ENCODE data around the gene RAD51B. TPM values are rescaled to one million over a fixed set of nuclear protein-coding genes. Genes with fewer than 3 reads are reported as not detected.

RAD51B gene
- total RNA-seq, 5 donors from 2014 or later (not counting 1 experiment from before 2014, with no cell fraction given), result 25.4 to 47.9 (median 30.0) TPM

DNA sequence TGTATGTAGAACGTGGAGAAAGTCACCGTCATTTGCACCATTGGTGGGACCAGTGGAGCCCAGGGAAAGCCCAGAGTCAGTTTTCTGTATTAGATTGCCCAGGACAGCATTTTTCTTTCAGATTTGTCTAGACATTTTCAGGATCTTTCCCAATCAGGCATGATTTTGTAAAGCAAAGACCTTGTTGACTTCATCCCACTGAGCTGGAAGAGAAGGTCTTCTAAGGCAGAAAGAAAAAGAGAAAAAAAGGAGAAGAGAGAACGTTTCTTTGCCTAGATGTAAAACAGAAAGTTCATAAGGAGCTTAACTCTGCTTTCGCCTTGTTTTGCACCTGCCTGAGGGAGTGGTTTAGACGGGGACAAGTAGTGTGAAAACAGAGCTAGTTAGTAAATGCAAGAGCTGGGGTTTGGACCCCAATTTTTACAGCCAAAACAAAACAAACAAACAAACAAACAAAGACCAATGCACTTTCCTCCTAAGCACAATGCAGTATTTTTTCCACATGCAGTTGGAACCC, 700.1 kb downstream of the RAD51B start:
- peak overlapping the region in 1 of 2 donors; percentile 23 for H3K4me3 ChIP-seq (ENCODE audit: control insufficient read depth in 1 of 2, extremely low read depth in 1 of 2, low read length in 1 of 2)
- H3K4me1 Mint-ChIP-seq, result peaks cover 25 to 32% (median 30%) of the 10 kb centered on the region in 3 donors
- no peaks in the 10 kb centered on the region for H3K27me3 ChIP-seq (replicated peaks in 1 of 2; ENCODE audit: control insufficient read depth in 2 of 2, extremely low read depth in 1 of 2, insufficient read depth in 2 of 2, low read length in 1 of 2)
- no peaks in the 10 kb centered on the region for H3K27me3 Mint-ChIP-seq
- H3K36me3 Mint-ChIP-seq, result no peaks in the 10 kb centered on the region
- H3K9me3 Mint-ChIP-seq, result peaks cover 0 to 1% (median 0%) of the 10 kb centered on the region in 3 donors
- ChIA-PET POLR2A (interaction anchor here (0.5 to 0.7 kb wide), 3 partner anchors 10 to 268 kb away, joined by 3 to 4 read pairs (median 3); no protein-coding TSS in a partner anchor), CTCF (interaction anchor here in 1 of 2 donors (0.6 to 0.9 kb wide), 2 partner anchors 12 to 55 kb away, joined by 3 read pairs; no protein-coding TSS in a partner anchor)
- no peak for DNase-seq
- peak in 2 of 4 experiments; percentile 47 to 56 for ATAC-seq (replicated peaks in 1 of 4)
- WGBS (ENCODE audit: insufficient coverage), result 82% methylated on average over 2 of the region's 5 CpGs
- H3K27ac ChIP-seq (ENCODE audit: low read length), result no peak overlapping the region
- H3K9me3 ChIP-seq, result no peaks in the 10 kb centered on the region
- no peaks in the 10 kb centered on the region for H3K36me3 ChIP-seq (ENCODE audit: control insufficient read depth in 2 of 2, extremely low read depth in 1 of 2, insufficient read depth in 1 of 2, low read length in 1 of 2)
- peak overlapping the region; percentile 72 to 84 for H3K27ac Mint-ChIP-seq
- peak overlapping the region; percentile 1 to 49 (median 15) for H3K4me3 Mint-ChIP-seq
- H3K4me1 ChIP-seq (ENCODE audit: control insufficient read depth in 1 of 2, extremely low read depth in 1 of 2, insufficient read depth in 2 of 2, low read length in 2 of 2), result peaks cover 14 to 32% of the 10 kb centered on the region in 2 experiments

DNA sequence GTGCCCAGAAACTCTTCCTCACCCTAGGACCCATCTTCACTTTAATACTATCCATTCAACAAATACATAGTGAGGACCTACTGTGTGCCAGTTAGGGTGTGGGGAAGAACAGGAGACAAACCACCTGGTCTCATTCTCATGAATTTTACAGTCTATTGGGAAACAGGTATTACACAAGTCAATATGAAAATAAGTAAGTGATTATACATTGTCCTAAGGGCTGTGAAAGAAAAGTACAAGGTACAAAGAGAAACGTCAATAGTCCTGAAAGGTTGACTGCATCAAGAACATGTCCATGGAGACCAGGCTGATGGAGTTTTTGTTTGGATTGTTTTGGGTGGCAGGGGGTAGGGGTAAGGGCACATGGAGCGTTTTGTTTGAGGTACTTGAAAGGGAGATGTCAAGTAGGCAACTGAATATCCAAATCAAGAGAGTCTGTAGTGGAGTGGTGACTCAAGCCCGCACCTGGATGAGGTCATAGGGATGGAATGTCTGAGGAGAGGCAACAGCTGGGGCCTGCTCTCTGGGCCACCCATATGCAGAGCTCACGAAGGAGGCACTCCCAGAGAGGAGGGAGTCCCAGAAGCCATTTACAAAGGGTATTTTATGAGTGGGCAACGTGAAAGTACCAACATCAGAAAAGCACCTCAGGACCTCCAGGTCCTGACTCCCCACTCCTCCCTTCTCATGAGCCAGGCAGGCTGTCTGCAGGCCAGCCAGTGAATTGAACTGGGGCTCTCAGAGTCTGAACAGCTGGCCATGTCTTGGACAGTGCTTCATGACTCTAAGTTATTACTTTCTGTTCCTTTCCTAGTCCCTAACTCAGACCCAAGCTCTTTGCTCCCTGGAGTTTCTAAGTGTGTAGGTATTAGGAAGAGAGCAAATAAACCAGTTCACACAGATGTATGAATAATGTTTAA, 701.3 kb downstream of the RAD51B start:
- POLR2A ChIA-PET, result interaction anchor here (0.6 kb wide), 2 partner anchors 8 to 255 kb away, joined by 3 to 4 read pairs; no protein-coding TSS in a partner anchor
- no peak overlapping the region for H3K27ac ChIP-seq (ENCODE audit: low read length)
- H3K9me3 Mint-ChIP-seq, result peaks cover 0 to 4% (median 0%) of the 10 kb centered on the region in 3 donors

DNA sequence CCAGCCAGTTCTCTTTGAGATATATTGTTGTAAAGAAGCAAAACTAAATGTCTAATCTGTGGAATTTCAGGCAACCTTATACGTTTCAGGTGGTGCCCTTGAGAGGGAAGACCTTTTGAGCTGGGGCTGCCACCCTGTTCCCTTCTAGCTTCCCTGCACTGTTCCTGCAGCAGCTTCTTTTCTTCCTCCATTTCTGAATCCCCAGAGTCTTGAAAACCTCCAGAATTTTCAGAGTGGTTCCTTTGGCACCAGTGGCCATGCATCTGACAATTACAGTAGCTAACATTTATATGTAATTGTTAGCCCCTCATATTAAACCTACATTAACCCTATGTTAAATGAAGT, 702.0 kb downstream of the RAD51B start:
- no peak overlapping the region for H3K27ac Mint-ChIP-seq
- no peak for ATAC-seq (replicated peaks in 1 of 4)
- POLR2A ChIA-PET, result interaction anchor here in 1 of 2 donors (0.6 kb wide), 1 partner anchor 256 kb away, joined by 3 read pairs; no protein-coding TSS in a partner anchor
- Histone ChIP-seq H3K27me3 (replicated peaks in 1 of 2; ENCODE audit: control insufficient read depth in 2 of 2, extremely low read depth in 1 of 2, insufficient read depth in 2 of 2, low read length in 1 of 2) (no peaks in the 10 kb centered on the region), H3K4me1 (ENCODE audit: control insufficient read depth in 1 of 2, extremely low read depth in 1 of 2, insufficient read depth in 2 of 2, low read length in 2 of 2) (peaks cover 14 to 31% of the 10 kb centered on the region in 2 experiments), H3K9me3 (peaks cover 2% of the 10 kb centered on the region), H3K4me3 (ENCODE audit: control insufficient read depth in 1 of 2, extremely low read depth in 1 of 2, low read length in 1 of 2) (no peak overlapping the region), H3K27ac (ENCODE audit: low read length) (no peak overlapping the region), H3K36me3 (ENCODE audit: control insufficient read depth in 2 of 2, extremely low read depth in 1 of 2, insufficient read depth in 1 of 2, low read length in 1 of 2) (no peaks in the 10 kb centered on the region)
- peaks cover 0 to 4% (median 0%) of the 10 kb centered on the region in 3 donors for H3K9me3 Mint-ChIP-seq
- H3K36me3 Mint-ChIP-seq, result no peaks in the 10 kb centered on the region
- CTCF ChIA-PET, result no interaction called here
- no peak for DNase-seq
- H3K4me1 Mint-ChIP-seq, result peaks cover 25 to 32% (median 29%) of the 10 kb centered on the region in 3 donors
- H3K4me3 Mint-ChIP-seq, result no peak overlapping the region
- 67% methylated on average over 1 of the region's 1 CpG for WGBS (ENCODE audit: insufficient coverage)
- no peaks in the 10 kb centered on the region for H3K27me3 Mint-ChIP-seq

More for the DNA sequence above, 701.3 kb downstream of the RAD51B start:
- no peak overlapping the region for H3K27ac Mint-ChIP-seq
- CTCF ChIA-PET, result interaction anchor here in 1 of 2 donors (0.6 kb wide), 1 partner anchor 864 kb away, joined by 3 read pairs; no protein-coding TSS in a partner anchor
- no peaks in the 10 kb centered on the region for H3K27me3 ChIP-seq (replicated peaks in 1 of 2; ENCODE audit: control insufficient read depth in 2 of 2, extremely low read depth in 1 of 2, insufficient read depth in 2 of 2, low read length in 1 of 2)
- H3K36me3 ChIP-seq (ENCODE audit: control insufficient read depth in 2 of 2, extremely low read depth in 1 of 2, insufficient read depth in 1 of 2, low read length in 1 of 2), result no peaks in the 10 kb centered on the region
- no peaks in the 10 kb centered on the region for H3K36me3 Mint-ChIP-seq
- DNase-seq (no peak), ATAC-seq (replicated peaks in 1 of 4) (no peak)
- peaks cover 25 to 32% (median 29%) of the 10 kb centered on the region in 3 donors for H3K4me1 Mint-ChIP-seq
- peaks cover 2% of the 10 kb centered on the region for H3K9me3 ChIP-seq
- H3K4me3 ChIP-seq (ENCODE audit: control insufficient read depth in 1 of 2, extremely low read depth in 1 of 2, low read length in 1 of 2), result no peak overlapping the region
- H3K27me3 Mint-ChIP-seq, result no peaks in the 10 kb centered on the region
- peaks cover 14 to 31% of the 10 kb centered on the region in 2 experiments for H3K4me1 ChIP-seq (ENCODE audit: control insufficient read depth in 1 of 2, extremely low read depth in 1 of 2, insufficient read depth in 2 of 2, low read length in 2 of 2)
- no peak overlapping the region for H3K4me3 Mint-ChIP-seq
- 100% methylated on average over 4 of the region's 5 CpGs for WGBS (ENCODE audit: insufficient coverage)

DNA sequence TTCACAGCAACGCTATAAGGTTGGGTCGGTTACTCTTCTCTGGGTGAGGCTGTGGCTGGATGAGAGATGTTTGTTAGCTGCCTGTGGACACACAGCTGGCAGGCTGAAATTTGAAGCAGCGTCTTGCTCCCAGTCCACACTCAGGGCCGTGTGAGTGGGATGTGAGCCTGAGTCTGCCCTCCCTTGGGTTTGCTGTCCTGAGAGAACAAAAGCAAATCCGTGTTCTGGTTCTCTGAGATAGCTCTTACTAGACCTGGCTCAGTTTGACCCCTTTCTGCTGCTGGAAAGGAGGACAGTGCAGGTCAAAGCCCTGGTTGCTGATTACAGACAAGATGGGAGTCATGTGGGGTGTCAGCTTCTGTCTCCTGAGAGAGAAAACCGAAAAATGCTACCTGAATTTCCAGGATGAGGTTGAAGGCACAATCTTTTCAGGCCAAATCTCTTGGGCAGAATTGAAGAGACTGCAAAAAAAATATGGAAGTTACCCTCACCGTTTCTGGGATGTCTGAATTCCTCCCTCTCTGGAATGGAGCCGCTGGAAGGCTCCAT, 702.5 kb downstream of the RAD51B start:
- POLR2A ChIA-PET, result interaction anchor here in 1 of 2 donors (0.6 kb wide), 1 partner anchor 256 kb away, joined by 3 read pairs; no protein-coding TSS in a partner anchor
- peaks cover 0 to 4% (median 0%) of the 10 kb centered on the region in 3 donors for H3K9me3 Mint-ChIP-seq

DNA sequence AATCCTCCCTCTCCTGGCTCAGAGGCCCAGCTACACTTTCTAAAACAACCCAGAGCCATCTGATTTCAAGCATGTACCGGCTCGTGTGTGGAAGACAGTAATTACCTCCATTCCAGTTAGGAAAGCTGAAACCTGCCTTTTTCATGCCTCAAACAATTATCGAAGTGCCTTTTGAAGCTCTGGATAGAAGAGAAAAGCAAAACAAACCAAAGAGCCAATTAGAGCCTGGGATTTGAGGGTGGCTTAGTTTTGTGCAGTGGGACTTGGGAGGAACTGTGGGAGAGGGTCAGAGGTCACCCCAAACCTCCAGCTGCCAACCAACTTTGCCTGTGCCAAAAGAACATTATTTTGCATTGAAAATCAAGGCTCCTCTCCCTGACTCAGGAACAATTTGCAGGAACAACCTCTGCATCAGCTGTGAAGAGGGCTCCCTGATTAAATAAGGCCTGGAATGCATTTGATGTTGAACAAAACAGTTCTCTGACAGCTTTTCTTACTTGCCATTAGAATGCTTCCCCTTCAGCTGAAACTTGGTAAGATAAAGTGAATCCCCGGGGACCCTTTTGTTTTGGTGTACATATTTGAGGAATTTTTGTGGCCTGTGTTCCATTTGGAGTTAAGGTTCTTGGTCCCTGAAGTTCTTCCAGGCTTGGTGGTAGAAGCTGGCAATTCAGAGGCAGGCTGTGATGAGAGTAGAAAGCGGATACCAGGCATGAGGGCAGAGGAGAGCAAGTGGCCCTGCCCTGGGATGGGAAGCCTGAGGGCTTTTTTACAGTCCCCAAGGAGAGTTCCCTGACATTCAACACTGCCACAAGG, 703.1 kb downstream of the RAD51B start:
- Mint-ChIP-seq H3K4me3 (no peak overlapping the region), H3K4me1 (peaks cover 19 to 24% (median 21%) of the 10 kb centered on the region in 3 donors), H3K27ac (no peak overlapping the region), H3K36me3 (no peaks in the 10 kb centered on the region), H3K9me3 (peaks cover 0 to 4% (median 0%) of the 10 kb centered on the region in 3 donors), H3K27me3 (no peaks in the 10 kb centered on the region)
- Histone ChIP-seq H3K4me3 (ENCODE audit: control insufficient read depth in 1 of 2, extremely low read depth in 1 of 2, low read length in 1 of 2) (no peak overlapping the region), H3K36me3 (ENCODE audit: control insufficient read depth in 2 of 2, extremely low read depth in 1 of 2, insufficient read depth in 1 of 2, low read length in 1 of 2) (no peaks in the 10 kb centered on the region), H3K27me3 (replicated peaks in 1 of 2; ENCODE audit: control insufficient read depth in 2 of 2, extremely low read depth in 1 of 2, insufficient read depth in 2 of 2, low read length in 1 of 2) (no peaks in the 10 kb centered on the region), H3K9me3 (peaks cover 2% of the 10 kb centered on the region), H3K4me1 (ENCODE audit: control insufficient read depth in 1 of 2, extremely low read depth in 1 of 2, insufficient read depth in 2 of 2, low read length in 2 of 2) (peaks cover 14 to 27% of the 10 kb centered on the region in 2 experiments), H3K27ac (ENCODE audit: low read length) (no peak overlapping the region)
- DNase-seq, result no peak
- CTCF ChIA-PET, result no interaction called here
- no peak for ATAC-seq (replicated peaks in 1 of 4)
- POLR2A ChIA-PET, result no interaction called here
- WGBS (ENCODE audit: insufficient coverage), result 100% methylated on average over 1 of the region's 5 CpGs

More for the DNA sequence above, 702.5 kb downstream of the RAD51B start:
- Histone ChIP-seq H3K27ac (ENCODE audit: low read length) (no peak overlapping the region), H3K9me3 (peaks cover 2% of the 10 kb centered on the region), H3K4me1 (ENCODE audit: control insufficient read depth in 1 of 2, extremely low read depth in 1 of 2, insufficient read depth in 2 of 2, low read length in 2 of 2) (peaks cover 14 to 31% of the 10 kb centered on the region in 2 experiments), H3K4me3 (ENCODE audit: control insufficient read depth in 1 of 2, extremely low read depth in 1 of 2, low read length in 1 of 2) (no peak overlapping the region), H3K27me3 (replicated peaks in 1 of 2; ENCODE audit: control insufficient read depth in 2 of 2, extremely low read depth in 1 of 2, insufficient read depth in 2 of 2, low read length in 1 of 2) (no peaks in the 10 kb centered on the region), H3K36me3 (ENCODE audit: control insufficient read depth in 2 of 2, extremely low read depth in 1 of 2, insufficient read depth in 1 of 2, low read length in 1 of 2) (no peaks in the 10 kb centered on the region)
- DNase-seq (no peak), ATAC-seq (replicated peaks in 1 of 4) (no peak)
- Mint-ChIP-seq H3K27me3 (no peaks in the 10 kb centered on the region), H3K27ac (no peak overlapping the region), H3K4me1 (peaks cover 22 to 28% (median 27%) of the 10 kb centered on the region in 3 donors), H3K36me3 (no peaks in the 10 kb centered on the region), H3K4me3 (no peak overlapping the region)
- CTCF ChIA-PET, result no interaction called here
- 87% methylated on average over 8 of the region's 8 CpGs for WGBS (ENCODE audit: insufficient coverage)
